ENCODE results near the gene TM4SF20.
A peak's percentile ranks its signal among the peaks of the same experiment; 100 is the strongest.
"Not testable (repeated sequence)": the region's sequence is repeated elsewhere in the genome, so short reads cannot be mapped to it uniquely, and the experiment has no call there.

TM4SF20 gene

GRCh38 chr2:227373389-227373788, 5.7 kb downstream of the TM4SF20 start:
- intact Hi-C loops (cut with DNase I), result no loop called here
- DNase-seq, result peak in 1 of 42 donors; percentile 20

DNA sequence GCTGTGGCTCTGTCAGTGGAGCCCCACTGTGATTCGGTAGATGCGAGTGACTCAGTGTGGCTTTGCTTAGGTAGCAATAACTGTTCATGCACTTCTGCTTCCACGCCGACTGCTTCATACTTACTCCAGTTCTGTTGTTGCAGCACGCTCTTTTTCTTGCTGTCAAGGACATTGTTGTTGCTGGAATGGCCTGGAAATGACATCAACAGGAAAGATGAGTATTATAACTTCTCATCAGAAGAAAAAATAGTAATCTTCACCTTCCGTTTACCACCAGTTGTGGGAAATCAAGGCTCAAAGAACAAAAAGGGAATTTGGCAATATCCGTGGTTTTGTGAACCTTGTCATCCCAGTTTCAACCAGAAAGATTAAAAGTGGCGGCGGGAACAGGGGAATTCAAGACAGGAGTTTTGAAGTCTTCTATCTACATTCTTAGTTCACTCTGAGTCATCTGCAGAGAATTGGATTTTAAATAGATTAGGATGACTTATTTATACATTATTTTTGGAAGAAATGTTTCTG, 8.3 kb downstream of the TM4SF20 start:
- intact Hi-C loops (cut with DNase I), result no loop called here
- DNase-seq, result peak in 9 of 42 donors; percentile 23 to 65 (median 44)

GRCh38 chr2:227370092-227370491, 9.0 kb downstream of the TM4SF20 start:
- intact Hi-C loops (cut with DNase I), result no loop called here
- DNase-seq, result no peak

GRCh38 chr2:227368574-227368973, 10.5 kb downstream of the TM4SF20 start:
- intact Hi-C loops (cut with DNase I), result no loop called here
- DNase-seq, result no peak

- intact Hi-C loops (cut with DNase I), result no loop called here
- DNase-seq, result no peak
Observed at GRCh38 chr2:227367427-227367795, 11.7 kb downstream of the TM4SF20 start.

DNA sequence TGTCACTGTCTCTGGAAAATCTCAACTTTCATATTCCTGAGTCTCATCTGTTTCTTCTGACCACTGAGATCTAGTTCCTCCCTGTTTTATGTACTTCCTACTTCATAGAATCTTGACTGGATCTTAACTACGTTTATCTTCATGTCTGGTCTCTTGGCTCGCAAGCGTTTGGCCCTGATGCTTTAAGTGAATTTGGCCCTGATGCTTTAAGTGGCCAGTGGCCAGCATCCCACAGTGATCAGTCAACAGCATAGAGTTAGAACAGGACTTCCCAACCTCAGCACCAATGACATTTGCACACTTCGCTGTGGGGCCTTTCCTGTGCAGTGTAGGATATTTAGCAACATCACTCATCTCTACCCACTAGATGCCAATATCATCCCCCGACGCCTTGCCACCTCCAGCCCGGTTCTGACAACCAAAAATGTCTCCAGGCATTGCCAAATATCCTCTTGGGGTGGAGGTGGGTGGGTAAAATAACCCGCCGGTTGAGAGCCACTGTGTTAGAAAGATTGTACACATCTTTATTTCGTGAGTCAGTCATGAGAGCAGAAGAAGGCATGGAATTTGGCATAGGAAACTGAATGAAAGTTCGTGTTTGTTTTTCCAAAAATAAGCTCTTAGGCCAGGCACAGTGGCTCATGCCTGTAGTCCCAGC, 12.2 kb downstream of the TM4SF20 start:
- DNase-seq, result peak in 9 of 42 donors; percentile 22 to 75 (median 47)
- intact Hi-C loops (cut with DNase I), result no loop called here

DNA sequence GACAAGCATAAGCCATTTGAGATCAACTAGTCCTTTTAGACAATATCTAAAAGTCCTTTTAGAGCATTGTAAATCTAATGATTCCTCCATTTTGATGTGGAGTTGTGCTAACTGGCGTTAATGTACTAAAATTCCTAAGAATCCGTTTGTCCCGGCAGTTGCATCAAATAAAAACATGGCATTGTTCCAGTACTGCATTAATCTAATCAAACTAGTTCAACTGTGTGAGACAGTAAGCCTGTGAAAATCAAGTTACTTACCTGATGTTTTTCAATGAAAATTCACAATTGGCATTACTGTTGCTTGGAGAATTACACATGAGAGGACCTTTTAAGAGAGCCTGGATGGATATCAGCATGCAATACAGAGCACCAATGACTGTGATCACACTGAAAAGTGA, 13.3 kb downstream of the TM4SF20 start:
- intact Hi-C loops (cut with DNase I), result no loop called here
- DNase-seq, result no peak

- intact Hi-C loops (cut with DNase I), result not testable (repeated sequence)
- peak in 4 of 42 donors; percentile 22 to 44 (median 38) for DNase-seq
Observed at GRCh38 chr2:227364585-227365263, 14.4 kb downstream of the TM4SF20 start.

- intact Hi-C loops (cut with DNase I), result no loop called here
- peak in 1 of 42 donors; percentile 44 for DNase-seq
Observed at GRCh38 chr2:227363756-227364155, 15.3 kb downstream of the TM4SF20 start.

GRCh38 chr2:227360351-227360750, 18.8 kb downstream of the TM4SF20 start:
- no peak for DNase-seq
- intact Hi-C loops (cut with DNase I), result no loop called here

DNA sequence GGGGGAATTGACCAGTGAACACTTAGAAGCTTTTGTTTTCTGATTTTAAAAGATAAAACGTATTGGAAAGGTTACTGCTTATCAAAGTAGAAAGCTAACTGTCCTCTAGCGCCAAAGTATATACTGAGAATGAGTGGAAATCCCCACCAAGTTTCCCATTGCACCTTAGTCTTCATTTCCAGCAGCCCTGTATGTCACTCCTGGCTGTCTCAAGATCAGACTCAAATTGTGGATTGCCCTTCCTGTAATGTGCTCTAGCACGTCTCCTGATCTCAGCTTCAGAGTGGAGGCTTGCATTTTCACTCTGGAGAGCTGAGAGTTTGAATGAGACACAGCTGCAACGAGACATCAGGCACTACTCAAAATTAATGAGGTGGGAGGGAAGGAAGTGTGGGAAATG, 27.5 kb downstream of the TM4SF20 start:
- peak in 3 of 42 donors; percentile 37 to 44 (median 41) for DNase-seq
- intact Hi-C loops (cut with DNase I), result no loop called here

DNA sequence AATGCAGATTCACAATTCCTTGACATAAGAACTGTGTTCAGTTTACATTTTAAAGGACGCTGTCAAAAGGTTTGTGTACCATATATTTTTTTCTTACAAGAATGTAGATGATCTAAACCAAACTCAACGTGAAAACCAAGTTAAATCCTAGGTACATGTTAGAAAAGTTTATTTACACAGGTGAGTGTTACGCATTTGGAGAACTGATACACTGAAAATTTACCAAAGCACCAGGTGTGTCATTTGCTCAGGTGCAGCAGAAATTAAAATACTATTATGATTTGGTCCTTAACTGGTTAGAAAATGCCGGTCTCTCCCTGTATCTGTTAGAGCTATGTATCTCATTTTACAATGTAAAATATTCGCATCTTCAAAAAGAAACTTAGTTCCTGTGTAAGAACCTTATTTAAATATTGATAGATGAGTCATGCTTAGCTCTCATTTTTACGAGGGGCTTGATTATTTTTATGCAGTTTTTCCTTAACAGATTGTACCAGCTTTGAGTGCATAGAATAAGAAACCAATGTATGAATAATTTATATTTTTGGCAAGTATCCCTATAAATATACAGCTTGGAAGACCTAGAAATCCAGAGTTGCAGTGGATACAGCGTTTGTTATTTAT, 29.0 kb downstream of the TM4SF20 start:
- no peak for DNase-seq
- intact Hi-C loops (cut with DNase I), result no loop called here

DNA sequence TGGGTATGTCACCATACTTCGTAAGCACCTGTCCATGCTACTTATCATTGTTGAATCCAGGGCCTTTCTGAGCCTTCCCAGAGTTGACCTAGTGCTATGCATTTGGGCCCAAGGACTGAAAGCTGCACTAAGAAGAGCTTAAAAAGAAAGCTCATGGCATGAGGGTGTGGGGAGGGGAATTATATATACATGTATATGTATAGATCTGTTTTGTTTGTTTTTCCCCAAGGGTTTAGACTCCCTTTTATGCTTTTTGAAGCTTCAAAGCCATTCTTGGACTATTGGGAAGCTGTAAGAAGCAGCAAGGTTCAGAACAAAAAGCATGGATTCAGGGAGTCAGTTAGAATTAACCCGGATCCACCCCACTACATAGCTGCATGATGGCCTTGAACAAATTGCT, 30.8 kb downstream of the TM4SF20 start:
- DNase-seq, result no peak

DNA sequence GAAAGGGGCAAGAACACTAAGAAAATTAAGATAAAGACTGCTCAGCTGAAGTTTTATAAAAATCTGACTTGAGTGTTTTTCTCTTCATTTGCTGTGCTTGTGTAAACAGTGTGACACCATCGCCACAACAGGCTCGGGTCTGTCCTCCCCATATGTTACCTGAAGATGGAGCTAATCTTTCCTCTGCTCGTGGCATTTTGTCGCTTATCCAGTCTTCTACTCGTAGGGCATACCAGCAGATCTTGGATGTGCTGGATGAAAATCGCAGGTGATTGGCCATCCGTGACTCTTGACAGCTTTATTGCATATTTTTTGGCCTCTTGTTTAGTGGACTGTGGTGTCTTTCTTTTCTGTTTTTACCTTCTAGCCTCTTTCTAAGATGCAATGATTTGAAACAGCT, 32.0 kb downstream of the TM4SF20 start:
- intact Hi-C loops (cut with DNase I), result no loop called here

More for the DNA sequence above, 30.8 kb downstream of the TM4SF20 start:
- intact Hi-C loops (cut with DNase I), result no loop called here

DNA sequence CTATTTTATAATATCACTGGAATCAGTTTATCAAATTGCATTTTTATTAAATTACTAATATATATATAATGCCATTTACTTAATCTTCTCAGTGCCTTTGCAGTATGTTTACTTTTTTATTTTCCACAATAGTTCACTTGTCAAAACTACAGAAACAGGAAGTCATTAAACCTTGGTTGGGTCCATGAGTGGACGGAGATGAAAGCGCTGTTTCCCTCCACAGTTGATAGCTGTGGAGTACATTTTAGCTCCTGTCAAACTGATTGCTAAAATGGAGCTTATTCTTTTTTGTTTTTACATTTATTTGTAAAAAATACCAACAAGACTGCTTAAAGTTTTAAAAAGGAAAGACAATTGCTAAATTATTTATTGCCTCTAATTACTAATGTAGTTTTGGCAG, 34.9 kb downstream of the TM4SF20 start:
- no peak for DNase-seq
- intact Hi-C loops (cut with DNase I), result no loop called here

More for the DNA sequence above, 32.0 kb downstream of the TM4SF20 start:
- no peak for DNase-seq

- intact Hi-C loops (cut with DNase I), result no loop called here
- DNase-seq, result no peak
Observed at GRCh38 chr2:227341553-227341952, 37.6 kb downstream of the TM4SF20 start.

- peak in 3 of 42 donors; percentile 12 to 48 (median 37) for DNase-seq
- intact Hi-C loops (cut with DNase I), result no loop called here
Observed at GRCh38 chr2:227340106-227340505, 39.0 kb downstream of the TM4SF20 start.

- no peak for DNase-seq
- intact Hi-C loops (cut with DNase I), result no loop called here
Observed at GRCh38 chr2:227339098-227339599, 40.0 kb downstream of the TM4SF20 start.

DNA sequence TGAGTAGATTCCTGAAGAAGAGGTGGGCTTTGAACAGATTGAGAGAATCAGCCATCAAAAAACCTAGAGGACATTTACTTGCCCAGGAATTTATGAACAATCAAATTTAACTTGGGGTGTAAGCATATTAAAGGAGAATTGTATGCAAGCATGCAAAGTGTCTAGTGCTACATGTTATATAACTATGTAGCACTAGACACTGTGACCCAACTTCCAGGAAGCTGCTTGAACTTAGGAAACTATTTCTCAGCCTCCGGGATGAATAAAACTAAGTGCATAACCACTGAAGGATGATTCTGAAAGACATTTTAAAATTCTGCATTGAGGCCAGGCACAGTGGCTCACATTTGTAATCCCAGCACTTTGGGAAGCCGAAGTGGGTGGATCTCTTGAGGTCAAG, 41.7 kb downstream of the TM4SF20 start:
- no peak for DNase-seq
- intact Hi-C loops (cut with DNase I), result no loop called here

DNA sequence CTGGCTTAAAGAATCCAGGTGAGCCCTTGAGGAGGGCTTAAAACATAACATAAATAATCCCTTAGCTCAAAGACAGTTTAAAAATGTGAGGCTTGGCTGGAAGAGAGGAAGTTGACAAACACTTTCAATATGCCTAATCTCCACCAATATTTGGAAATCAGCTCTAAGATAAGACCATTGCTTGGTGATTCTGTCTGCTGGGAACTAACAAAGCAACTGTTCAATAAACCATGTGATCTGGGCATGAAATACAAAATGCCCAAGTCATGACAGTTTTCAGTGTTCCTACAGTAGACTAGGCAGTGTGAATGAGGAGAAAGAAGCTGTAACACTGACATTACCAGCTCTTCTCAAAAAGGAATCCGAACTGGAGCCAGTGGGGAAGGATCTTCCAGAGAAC, 43.4 kb downstream of the TM4SF20 start:
- intact Hi-C loops (cut with DNase I), result no loop called here
- peak in 3 of 42 donors; percentile 19 to 55 (median 28) for DNase-seq

Measured in head of caudate nucleus (tissue), 42 donors.